NCI-H226 (cell line): ENCODE data around the gene ADH5.
"Not testable (repeated sequence)": the region's sequence is repeated elsewhere in the genome, so short reads cannot be mapped to it uniquely, and the experiment has no call there.

ENCODE experiments used
- DNase-seq: peaks from one replicate; pipeline ENCODE4 v3.0.0-alpha.2; 2015

ADH5 gene

GRCh38 chr4:99028187-99028586 is 60.4 kb downstream of the ADH5 start:
- peak; percentile 5 for DNase-seq

- no peak for DNase-seq
Observed at GRCh38 chr4:99027304-99027703, 61.3 kb downstream of the ADH5 start.

GRCh38 chr4:99025506-99025905 is 63.1 kb downstream of the ADH5 start:
- no peak for DNase-seq

GRCh38 chr4:99024481-99025275 is 63.9 kb downstream of the ADH5 start:
- no peak for DNase-seq

- not testable (repeated sequence) for DNase-seq
Observed at GRCh38 chr4:99023800-99024251, 64.8 kb downstream of the ADH5 start.

GRCh38 chr4:99022566-99022965 is 66.0 kb downstream of the ADH5 start:
- no peak for DNase-seq

GRCh38 chr4:99021386-99021785 is 67.2 kb downstream of the ADH5 start:
- DNase-seq, result no peak
